SIG-M5 (cell line): ENCODE measurements around the gene PEMT.
"Not testable (repeated sequence)": the region's sequence is repeated elsewhere in the genome, so short reads cannot be mapped to it uniquely, and the experiment has no call there.

Experiments
- DNase-seq: peaks from one replicate; lab custom pipeline; 2025; lab: John Stamatoyannopoulos, UW

Gene PEMT

GRCh38 chr17:17487998-17488397, 103.5 kb downstream of the PEMT start:
- no peak for DNase-seq

GRCh38 chr17:17486416-17486815, 105.1 kb downstream of the PEMT start:
- not testable (repeated sequence) for DNase-seq

GRCh38 chr17:17485420-17485819, 106.1 kb downstream of the PEMT start:
- no peak for DNase-seq

GRCh38 chr17:17484451-17484899, 107.0 kb downstream of the PEMT start:
- no peak for DNase-seq

GRCh38 chr17:17481860-17482259, 109.6 kb downstream of the PEMT start:
- DNase-seq, result no peak

- no peak for DNase-seq
These were observed 110.8 kb downstream of the PEMT start for GRCh38 chr17:17480593-17481148.

GRCh38 chr17:17479209-17479608, 112.3 kb downstream of the PEMT start:
- no peak for DNase-seq

- DNase-seq, result no peak
These were observed 114.5 kb downstream of the PEMT start, which contains the start of gene MED9 for GRCh38 chr17:17476865-17477467. Gene MED9 (plus strand): TSS chr17:17477000. CDS start chr17:17477042, 42 bp downstream.

- DNase-seq, result no peak
These were observed 117.2 kb downstream of the PEMT start for GRCh38 chr17:17474341-17474740.

- no peak for DNase-seq
These were observed 119.1 kb downstream of the PEMT start for GRCh38 chr17:17472333-17472920.

GRCh38 chr17:17469996-17470395, 121.5 kb downstream of the PEMT start:
- no peak for DNase-seq

- DNase-seq, result no peak
These were observed 122.2 kb downstream of the PEMT start for GRCh38 chr17:17469358-17469757.

GRCh38 chr17:17468217-17469010, 123.1 kb downstream of the PEMT start:
- DNase-seq, result no peak

- no peak for DNase-seq
These were observed 123.8 kb downstream of the PEMT start for GRCh38 chr17:17467720-17468119.

- no peak for DNase-seq
These were observed 124.5 kb downstream of the PEMT start for GRCh38 chr17:17467016-17467415.

- DNase-seq, result no peak
These were observed 125.0 kb downstream of the PEMT start for GRCh38 chr17:17466511-17466910.

GRCh38 chr17:17465878-17466277, 125.6 kb downstream of the PEMT start:
- DNase-seq, result not testable (repeated sequence)

GRCh38 chr17:17463821-17464220, 127.7 kb downstream of the PEMT start:
- DNase-seq, result no peak

- DNase-seq, result no peak
These were observed 129.3 kb downstream of the PEMT start for GRCh38 chr17:17462048-17462824.

GRCh38 chr17:17460038-17460437, 131.5 kb downstream of the PEMT start:
- no peak for DNase-seq

GRCh38 chr17:17457680-17458079, 133.8 kb downstream of the PEMT start:
- DNase-seq, result no peak

- DNase-seq, result no peak
These were observed 135.3 kb downstream of the PEMT start for GRCh38 chr17:17456251-17456650.
